HG02610 (cell line): Measurements from ENCODE around the gene C1orf167.

Source experiments
- ATAC-seq: cut with Tn5 transposase; IDR thresholded peaks from one replicate; pipeline ENCODE4 v1.9.1; 2021; ENCODE audit warnings: mild to moderate bottlenecking, moderate library complexity; ENCODE audit not compliant: unreplicated experiment

Gene C1orf167

GRCh38 chr1:11761988-11762406 is at the start of gene C1orf167:
Gene C1orf167 (plus strand): TSS chr1:11762193. CDS start chr1:11764401, 2,208 bp downstream.
- no peak for ATAC-seq

GRCh38 chr1:11712285-11712684 is 49.7 kb upstream of the C1orf167 start:
- no peak for ATAC-seq

GRCh38 chr1:11713095-11713494 is 48.9 kb upstream of the C1orf167 start:
- ATAC-seq, result no peak

- no peak for ATAC-seq
Measured at GRCh38 chr1:11714831-11715575, 47.0 kb upstream of the C1orf167 start.

GRCh38 chr1:11719313-11720032 is 42.5 kb upstream of the C1orf167 start:
- ATAC-seq, result peak; percentile 58

GRCh38 chr1:11720033-11720376 is 42.0 kb upstream of the C1orf167 start:
- ATAC-seq, result no peak

- no peak for ATAC-seq
Measured at GRCh38 chr1:11720525-11720924, 41.5 kb upstream of the C1orf167 start.

- ATAC-seq, result no peak
Measured at GRCh38 chr1:11721311-11721710, 40.7 kb upstream of the C1orf167 start.

GRCh38 chr1:11722538-11722937 is 39.5 kb upstream of the C1orf167 start:
- no peak for ATAC-seq

- no peak for ATAC-seq
Measured at GRCh38 chr1:11725616-11726015, 36.4 kb upstream of the C1orf167 start.

- ATAC-seq, result no peak
Measured at GRCh38 chr1:11727119-11727518, 34.9 kb upstream of the C1orf167 start.

GRCh38 chr1:11728126-11728806 is 33.7 kb upstream of the C1orf167 start:
- ATAC-seq, result no peak

- ATAC-seq, result no peak
Measured at GRCh38 chr1:11729155-11729497, 32.9 kb upstream of the C1orf167 start.

- ATAC-seq, result no peak
Measured at GRCh38 chr1:11729498-11730428, 32.2 kb upstream of the C1orf167 start.

- no peak for ATAC-seq
Measured at GRCh38 chr1:11730429-11730891, 31.5 kb upstream of the C1orf167 start.

- no peak for ATAC-seq
Measured at GRCh38 chr1:11731691-11732283, 30.2 kb upstream of the C1orf167 start.

GRCh38 chr1:11733306-11733705 is 28.7 kb upstream of the C1orf167 start:
- no peak for ATAC-seq

- no peak for ATAC-seq
Measured at GRCh38 chr1:11735531-11735853, 26.5 kb upstream of the C1orf167 start.

GRCh38 chr1:11735854-11736745 is 25.9 kb upstream of the C1orf167 start, which contains the start of gene AGTRAP:
Gene AGTRAP (plus strand): TSS chr1:11736136. CDS start chr1:11736209, 73 bp downstream.
- no peak for ATAC-seq
